ENCODE measurements around the gene MDK. TPM values are rescaled to one million over a fixed set of nuclear protein-coding genes. Genes with fewer than 3 reads are reported as not detected.
A peak's percentile ranks its signal among the peaks of the same experiment; 100 is the strongest.

MDK gene
- total RNA-seq, 1 donor, result 11.7 TPM

- H3K4me3 ChIP-seq (ENCODE audit: low read depth, low read length), result peak within 1 kb of the TSS; percentile 56
- peak; percentile 64 for DNase-seq (ENCODE audit: low read depth)
- TF ChIP-seq CTCF (IDR thresholded peaks at IDR 0.05; ENCODE audit: insufficient read depth, low read depth, low read length), result peak; percentile 46
Observed at GRCh38 chr11:46391578-46392420, 10.3 kb downstream of the MDK start, which contains the start of gene CHRM4. TSS of gene CHRM4 (minus strand) at chr11:46391776. CDS start at chr11:46386557, 5,219 bp downstream.

- H3K4me3 ChIP-seq (ENCODE audit: low read depth, low read length), result peak overlapping the region; percentile 56
- TF ChIP-seq CTCF (IDR thresholded peaks at IDR 0.05; ENCODE audit: insufficient read depth, low read depth, low read length), result no peak
- peak; percentile 83 for DNase-seq (ENCODE audit: low read depth)
Observed at GRCh38 chr11:46392421-46393230, 11.2 kb downstream of the MDK start.

- DNase-seq (ENCODE audit: low read depth), result no peak
- no peak for TF ChIP-seq CTCF (IDR thresholded peaks at IDR 0.05; ENCODE audit: insufficient read depth, low read depth, low read length)
- peak overlapping the region; percentile 56 for H3K4me3 ChIP-seq (ENCODE audit: low read depth, low read length)
Observed at GRCh38 chr11:46393231-46393616, 11.8 kb downstream of the MDK start.

- no peak for DNase-seq (ENCODE audit: low read depth)
- no peak overlapping the region for H3K4me3 ChIP-seq (ENCODE audit: low read depth, low read length)
- no peak for TF ChIP-seq CTCF (IDR thresholded peaks at IDR 0.05; ENCODE audit: insufficient read depth, low read depth, low read length)
Observed at GRCh38 chr11:46393759-46394158, 12.3 kb downstream of the MDK start.

GRCh38 chr11:46397526-46397925 is 16.1 kb downstream of the MDK start:
- TF ChIP-seq CTCF (IDR thresholded peaks at IDR 0.05; ENCODE audit: insufficient read depth, low read depth, low read length), result no peak
- no peak overlapping the region for H3K4me3 ChIP-seq (ENCODE audit: low read depth, low read length)
- no peak for DNase-seq (ENCODE audit: low read depth)

- H3K4me3 ChIP-seq (ENCODE audit: low read depth, low read length), result no peak overlapping the region
- no peak for DNase-seq (ENCODE audit: low read depth)
- no peak for TF ChIP-seq CTCF (IDR thresholded peaks at IDR 0.05; ENCODE audit: insufficient read depth, low read depth, low read length)
Observed at GRCh38 chr11:46402957-46403902, 21.8 kb downstream of the MDK start.

All from fibroblast of villous mesenchyme (primary cell).